ENCODE measurements around the gene NUDT5.

Gene NUDT5

GRCh38 chr10:12165036-12165435, 30.7 kb downstream of the NUDT5 start:
- no peak for DNase-seq (ENCODE audit: low read depth in 2 of 2, low spot score in 1 of 2)

GRCh38 chr10:12164085-12164484, 31.6 kb downstream of the NUDT5 start:
- no peak for DNase-seq (ENCODE audit: low read depth in 2 of 2, low spot score in 1 of 2)

GRCh38 chr10:12162927-12163326, 32.8 kb downstream of the NUDT5 start:
- no peak for DNase-seq (ENCODE audit: low read depth in 2 of 2, low spot score in 1 of 2)

GRCh38 chr10:12160664-12161063, 35.0 kb downstream of the NUDT5 start:
- no peak for DNase-seq (ENCODE audit: low read depth in 2 of 2, low spot score in 1 of 2)

GRCh38 chr10:12158111-12158510, 37.6 kb downstream of the NUDT5 start:
- DNase-seq (ENCODE audit: low read depth in 2 of 2, low spot score in 1 of 2) = no peak

GRCh38 chr10:12156367-12157123, 39.1 kb downstream of the NUDT5 start:
- DNase-seq (ENCODE audit: low read depth in 2 of 2, low spot score in 1 of 2) = no peak

- no peak for DNase-seq (ENCODE audit: low read depth in 2 of 2, low spot score in 1 of 2)
Observed at GRCh38 chr10:12154516-12154915, 41.2 kb downstream of the NUDT5 start.

- DNase-seq (ENCODE audit: low read depth in 2 of 2, low spot score in 1 of 2) = no peak
Observed at GRCh38 chr10:12150163-12150562, 45.5 kb downstream of the NUDT5 start.

GRCh38 chr10:12144538-12144937, 51.2 kb downstream of the NUDT5 start:
- no peak for DNase-seq (ENCODE audit: low read depth in 2 of 2, low spot score in 1 of 2)

- DNase-seq (ENCODE audit: low read depth in 2 of 2, low spot score in 1 of 2) = no peak
Observed at GRCh38 chr10:12140038-12140437, 55.7 kb downstream of the NUDT5 start.

GRCh38 chr10:12135631-12136030, 60.1 kb downstream of the NUDT5 start:
- DNase-seq (ENCODE audit: low read depth in 2 of 2, low spot score in 1 of 2) = no peak

GRCh38 chr10:12130237-12130872, 65.3 kb downstream of the NUDT5 start:
- DNase-seq (ENCODE audit: low read depth in 2 of 2, low spot score in 1 of 2) = no peak

- DNase-seq (ENCODE audit: low read depth in 2 of 2, low spot score in 1 of 2) = peak; percentile 91 to 92
Observed at GRCh38 chr10:12129222-12130111, 66.2 kb downstream of the NUDT5 start, which contains the start of gene SEC61A2. Gene SEC61A2, plus strand, starts transcription at chr10:12129677. Its CDS starts 111 bp downstream, at chr10:12129788.

- DNase-seq (ENCODE audit: low read depth in 2 of 2, low spot score in 1 of 2) = no peak
Observed at GRCh38 chr10:12121673-12122072, 74.0 kb downstream of the NUDT5 start.

Data from stimulated activated CD8-positive, alpha-beta memory T cell treated with anti-CD3 and anti-CD28 coated beads, Interleukin-4, amount 100 ng/mL, for 4 hours (primary cell).